Upper lobe of right lung (tissue), 1 donor: ENCODE data around the gene HOXB9. TPM values are rescaled to one million over a fixed set of nuclear protein-coding genes. Genes with fewer than 3 reads are reported as not detected.

ENCODE experiments used
- ATAC-seq: fragments of 200-7000 bp; cut with Tn5 transposase; one replicate; pipeline ENCODE4 v1.9.1; 2020; ENCODE audit warnings: mild to moderate bottlenecking, moderate library complexity
- DNase-seq: peaks from one replicate; pipeline ENCODE4 v3.0.0-alpha.2; 2020
- H3K27ac ChIP-seq: fragments of 200-600 bp; one replicate; pipeline ENCODE4 v1.8.0; 2022
- H3K27me3 ChIP-seq: fragments of 200-600 bp; one replicate; pipeline ENCODE4 v1.8.0; 2022; ENCODE audit warnings: mild to moderate bottlenecking
- H3K36me3 ChIP-seq: fragments of 200-600 bp; one replicate; pipeline ENCODE4 v1.8.0; 2022
- H3K4me1 ChIP-seq: fragments of 200-600 bp; one replicate; pipeline ENCODE4 v1.8.0; 2022
- H3K4me3 ChIP-seq: fragments of 200-600 bp; one replicate; pipeline ENCODE4 v1.8.0; 2022; ENCODE audit warnings: mild to moderate bottlenecking
- H3K9me3 ChIP-seq: fragments of 200-600 bp; one replicate; pipeline ENCODE4 v1.8.0; 2022
- intact Hi-C: fragments of 100-400 bp; cut with DNase I; formaldehyde crosslinking; loops from one replicate; pipeline ENCODE4 v1.11.0; 2022
- total RNA-seq: library from RNA; stranded (reverse); fragmentation: NEBNext Ultra II Directional; extraction: Animal tissue kit (Norgen Biotek cat#: 25700); gene quantifications from one replicate; pipeline ENCODE4 v1.2.1, GENCODE V29; 2021
- TF ChIP-seq, protein P1 (sequence below): fragments of 200-600 bp; IDR thresholded peaks from one replicate; pipeline ENCODE4 v1.8.0; 2022; ENCODE audit warnings: antibody characterized with exemption
- donor health status: DM: no; HTN: yes; CAD: no; lungs with severe emphysema.

Gene HOXB9
- total RNA-seq, 1 donor from 2014 or later = not detected

- Histone ChIP-seq H3K4me1 (no peaks in the 10 kb centered on the region), H3K27ac (no peak overlapping the region), H3K36me3 (no peaks in the 10 kb centered on the region), H3K4me3 (no peak overlapping the region), H3K9me3 (no peaks in the 10 kb centered on the region), H3K27me3 (peaks cover 100% of the 10 kb centered on the region)
- TF ChIP-seq, protein P1, sequence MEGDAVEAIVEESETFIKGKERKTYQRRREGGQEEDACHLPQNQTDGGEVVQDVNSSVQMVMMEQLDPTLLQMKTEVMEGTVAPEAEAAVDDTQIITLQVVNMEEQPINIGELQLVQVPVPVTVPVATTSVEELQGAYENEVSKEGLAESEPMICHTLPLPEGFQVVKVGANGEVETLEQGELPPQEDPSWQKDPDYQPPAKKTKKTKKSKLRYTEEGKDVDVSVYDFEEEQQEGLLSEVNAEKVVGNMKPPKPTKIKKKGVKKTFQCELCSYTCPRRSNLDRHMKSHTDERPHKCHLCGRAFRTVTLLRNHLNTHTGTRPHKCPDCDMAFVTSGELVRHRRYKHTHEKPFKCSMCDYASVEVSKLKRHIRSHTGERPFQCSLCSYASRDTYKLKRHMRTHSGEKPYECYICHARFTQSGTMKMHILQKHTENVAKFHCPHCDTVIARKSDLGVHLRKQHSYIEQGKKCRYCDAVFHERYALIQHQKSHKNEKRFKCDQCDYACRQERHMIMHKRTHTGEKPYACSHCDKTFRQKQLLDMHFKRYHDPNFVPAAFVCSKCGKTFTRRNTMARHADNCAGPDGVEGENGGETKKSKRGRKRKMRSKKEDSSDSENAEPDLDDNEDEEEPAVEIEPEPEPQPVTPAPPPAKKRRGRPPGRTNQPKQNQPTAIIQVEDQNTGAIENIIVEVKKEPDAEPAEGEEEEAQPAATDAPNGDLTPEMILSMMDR = peak; percentile 52
- peak; percentile 76 for ATAC-seq
- intact Hi-C loops = no loop called here
- peak; percentile 83 for DNase-seq
These were observed 10.2 kb upstream of the HOXB9 start for GRCh38 chr17:48636177-48637018.

GRCh38 chr17:48634493-48635208 is 8.5 kb upstream of the HOXB9 start:
- Histone ChIP-seq H3K4me1 (no peaks in the 10 kb centered on the region), H3K27ac (no peak overlapping the region), H3K27me3 (peaks cover 100% of the 10 kb centered on the region), H3K36me3 (no peaks in the 10 kb centered on the region), H3K9me3 (no peaks in the 10 kb centered on the region), H3K4me3 (no peak overlapping the region)
- ATAC-seq (no peak), DNase-seq (peak; percentile 25)
- intact Hi-C loops = no loop called here
- TF ChIP-seq, protein P1 = no peak

DNA sequence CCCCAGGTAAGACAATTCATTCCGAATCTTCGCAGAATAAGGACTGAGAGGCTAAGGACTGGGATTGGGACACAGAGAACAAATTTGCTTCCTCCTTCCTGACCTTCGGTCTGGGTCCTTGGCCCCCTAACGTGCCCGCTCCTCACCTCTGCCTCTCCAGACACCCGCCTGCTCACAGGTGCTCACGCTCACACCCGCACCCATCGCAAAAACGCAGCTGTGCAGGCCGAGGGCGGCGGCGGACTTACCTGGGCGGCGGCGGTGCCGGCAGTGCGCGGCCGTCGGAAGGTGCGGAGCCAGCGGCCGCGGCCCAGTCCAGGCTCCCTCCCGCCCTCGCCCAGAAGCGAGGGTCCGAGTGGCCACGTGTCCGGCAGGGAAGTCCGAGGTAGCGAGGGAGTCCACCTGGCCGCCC is 7.1 kb upstream of the HOXB9 start:
- Histone ChIP-seq H3K4me3 (no peak overlapping the region), H3K27me3 (peaks cover 100% of the 10 kb centered on the region), H3K9me3 (no peaks in the 10 kb centered on the region), H3K36me3 (no peaks in the 10 kb centered on the region), H3K4me1 (no peaks in the 10 kb centered on the region), H3K27ac (no peak overlapping the region)
- TF ChIP-seq, protein P1 = no peak
- intact Hi-C loops = no loop called here
- no peak for ATAC-seq
- DNase-seq = no peak

DNA sequence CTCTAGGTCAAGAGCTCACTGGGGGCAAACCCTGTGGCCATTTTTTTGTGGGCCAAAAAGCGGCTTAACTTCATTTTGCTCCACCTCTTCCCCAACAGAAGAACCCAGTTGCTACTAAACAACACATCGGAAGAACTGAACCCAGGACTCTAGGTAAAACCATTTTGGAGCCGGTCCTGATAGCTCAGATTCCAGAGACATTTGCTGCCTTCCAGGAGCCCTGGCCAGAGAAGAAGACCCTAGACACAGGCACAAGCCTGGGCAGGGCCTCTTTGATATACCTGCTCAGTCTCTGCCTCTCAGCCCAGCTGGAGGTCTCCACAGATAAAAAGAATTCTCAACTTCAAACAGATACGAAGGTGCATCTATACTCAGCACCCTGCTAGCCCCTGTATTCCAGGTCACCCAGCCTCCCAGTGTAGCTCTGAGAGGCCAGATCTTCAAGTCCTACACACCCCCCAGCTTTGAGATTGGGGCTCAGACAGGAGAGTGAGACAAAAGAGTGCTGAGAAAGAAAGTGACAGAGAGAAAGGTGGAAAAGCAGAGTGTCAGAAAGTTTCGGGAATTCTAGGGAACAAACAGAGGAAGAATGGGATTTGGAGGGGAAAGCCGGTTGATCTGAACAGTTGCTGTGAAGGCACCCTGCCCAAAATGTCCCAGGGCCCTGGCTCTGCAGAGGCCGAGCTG is 6.6 kb upstream of the HOXB9 start:
- peaks cover 100% of the 10 kb centered on the region for H3K27me3 ChIP-seq
- no peak overlapping the region for H3K4me3 ChIP-seq
- DNase-seq = no peak
- intact Hi-C loops = no loop called here
- H3K27ac ChIP-seq = no peak overlapping the region
- H3K4me1 ChIP-seq = no peaks in the 10 kb centered on the region
- no peaks in the 10 kb centered on the region for H3K9me3 ChIP-seq
- no peak for ATAC-seq
- TF ChIP-seq, protein P1 = no peak
- H3K36me3 ChIP-seq = no peaks in the 10 kb centered on the region

DNA sequence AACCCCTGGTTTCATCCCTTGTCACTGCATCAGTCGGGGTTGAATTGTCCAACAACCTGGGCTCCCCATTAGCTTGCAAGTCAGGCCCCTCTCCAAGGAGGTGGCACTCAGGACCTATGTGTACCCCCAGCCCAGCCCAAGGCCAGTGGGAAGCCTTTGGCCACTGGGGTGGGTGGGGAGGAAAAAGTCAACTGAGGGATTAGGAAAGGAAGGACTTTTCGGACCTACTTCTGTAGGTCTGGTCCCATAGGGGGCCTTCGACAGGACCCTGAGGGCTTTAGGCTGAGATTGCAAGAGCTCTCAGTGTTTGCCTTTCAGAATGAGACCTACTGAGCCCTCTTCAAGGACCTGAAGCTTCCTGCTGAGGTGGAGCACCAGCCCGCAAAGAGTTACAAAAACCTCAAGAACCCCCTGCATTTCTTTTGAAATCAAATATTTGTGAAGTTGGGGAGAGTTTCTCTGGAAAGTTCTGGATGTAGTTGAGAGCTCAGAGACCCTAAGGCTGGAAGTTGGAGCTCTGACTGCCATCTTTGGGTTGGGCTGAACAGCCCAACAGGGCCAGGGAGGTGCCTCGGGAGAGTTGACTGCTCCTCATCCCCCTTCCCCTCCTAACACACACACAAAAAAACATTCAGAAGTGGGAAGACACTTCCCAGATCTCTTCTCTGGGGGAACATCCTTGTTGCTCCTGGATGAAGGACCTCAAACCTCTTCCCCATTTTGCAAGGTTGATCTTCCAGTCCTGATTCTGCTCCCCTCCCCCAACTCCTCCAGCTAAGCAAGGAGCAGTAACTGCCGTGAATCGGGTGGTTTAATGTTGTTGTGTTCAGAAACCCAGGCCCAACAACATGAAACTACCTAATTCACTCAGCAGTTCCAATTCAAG is 5.8 kb upstream of the HOXB9 start:
- Histone ChIP-seq H3K4me3 (no peak overlapping the region), H3K36me3 (no peaks in the 10 kb centered on the region), H3K9me3 (no peaks in the 10 kb centered on the region), H3K27ac (no peak overlapping the region), H3K4me1 (no peaks in the 10 kb centered on the region), H3K27me3 (peaks cover 100% of the 10 kb centered on the region)
- no peak for ATAC-seq
- intact Hi-C loops = no loop called here
- TF ChIP-seq, protein P1 = no peak
- DNase-seq = no peak
